ENCODE data around the gene ALS2.

- TF ChIP-seq TEAD4 (IDR thresholded peaks at IDR 0.05; ENCODE audit: borderline replicate concordance, insufficient read depth) = no peak
- TF ChIP-seq CTCF (IDR thresholded peaks at IDR 0.05) = no peak
- no peak for TF ChIP-seq SMC3 (IDR thresholded peaks at IDR 0.05; ENCODE audit: low read depth, low read length)
- no peak for TF ChIP-seq YY1 (IDR thresholded peaks at IDR 0.05; ENCODE audit: low read depth)
- TF ChIP-seq POLR2AphosphoS5 (IDR thresholded peaks at IDR 0.05; ENCODE audit: low read depth, low read length) = no peak
- TF ChIP-seq RAD21 (IDR thresholded peaks at IDR 0.05; ENCODE audit: low read length) = no peak
- no peak for TF ChIP-seq SIN3A (IDR thresholded peaks at IDR 0.05; ENCODE audit: borderline replicate concordance, low read depth, low read length)
- no peak for TF ChIP-seq PBX3 (IDR thresholded peaks at IDR 0.05)
- no peak for TF ChIP-seq NFIC (IDR thresholded peaks at IDR 0.05; ENCODE audit: borderline replicate concordance)
- TF ChIP-seq REST (IDR thresholded peaks at IDR 0.05; ENCODE audit: low read depth, low read length) = no peak
Observed at GRCh38 chr2:201685156-201685555, 95.6 kb downstream of the ALS2 start.
